HG03575 (cell line): ENCODE data around the gene KLHL12.
"Not testable (repeated sequence)": the region's sequence is repeated elsewhere in the genome, so short reads cannot be mapped to it uniquely, and the experiment has no call there.

Experiments used
- ATAC-seq: cut with Tn5 transposase; IDR thresholded peaks from one replicate; pipeline ENCODE4 v1.9.1; 2021; ENCODE audit not compliant: unreplicated experiment, insufficient number of reproducible peaks, low FRiP score; ENCODE audit errors: extremely low read depth

KLHL12 gene

GRCh38 chr1:202952818-202953217 lies 25.8 kb upstream of the KLHL12 start:
- ATAC-seq = no peak

DNA sequence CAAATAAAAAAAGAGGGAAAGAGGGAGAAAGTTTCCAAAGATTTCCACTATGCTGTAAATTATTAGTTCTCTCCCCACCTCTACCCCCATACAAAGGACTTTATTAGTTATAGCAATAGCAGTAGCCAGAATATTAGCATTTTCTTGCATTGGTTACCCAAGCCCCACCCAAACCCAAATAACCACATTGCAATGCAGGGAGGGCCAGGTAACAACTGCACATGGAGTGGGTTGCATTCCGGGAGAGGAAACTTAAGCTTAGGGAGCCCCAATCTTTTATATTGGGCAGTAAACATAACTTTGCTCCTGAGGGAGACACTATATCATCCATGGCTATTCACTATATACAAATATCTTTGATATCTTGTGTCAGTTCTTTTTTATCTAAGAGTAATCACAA lies 25.1 kb upstream of the KLHL12 start:
- no peak for ATAC-seq

GRCh38 chr1:202951437-202951836 lies 24.4 kb upstream of the KLHL12 start:
- ATAC-seq = no peak

GRCh38 chr1:202945483-202945882 lies 18.4 kb upstream of the KLHL12 start:
- ATAC-seq = no peak

- no peak for ATAC-seq
These were observed 17.4 kb upstream of the KLHL12 start for GRCh38 chr1:202944438-202944921.

DNA sequence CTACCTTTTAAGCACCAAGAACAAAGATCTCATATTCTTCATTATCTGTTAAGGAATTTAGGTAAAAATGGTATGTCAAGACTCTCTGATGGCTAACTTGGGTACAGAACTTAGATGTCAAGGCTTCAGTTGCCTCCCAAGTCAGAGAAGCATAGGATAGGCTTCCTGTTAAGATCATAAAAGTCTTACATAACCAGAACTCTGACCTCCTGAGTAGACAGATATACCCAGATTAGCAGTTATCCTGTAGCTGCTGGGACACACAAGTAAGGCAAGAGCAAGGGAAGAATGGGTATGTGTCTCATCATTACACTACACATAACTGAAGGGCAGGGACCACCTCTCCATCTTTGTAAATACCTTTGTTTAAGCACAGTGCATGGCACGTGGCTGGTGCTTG lies 15.4 kb upstream of the KLHL12 start:
- ATAC-seq = no peak

DNA sequence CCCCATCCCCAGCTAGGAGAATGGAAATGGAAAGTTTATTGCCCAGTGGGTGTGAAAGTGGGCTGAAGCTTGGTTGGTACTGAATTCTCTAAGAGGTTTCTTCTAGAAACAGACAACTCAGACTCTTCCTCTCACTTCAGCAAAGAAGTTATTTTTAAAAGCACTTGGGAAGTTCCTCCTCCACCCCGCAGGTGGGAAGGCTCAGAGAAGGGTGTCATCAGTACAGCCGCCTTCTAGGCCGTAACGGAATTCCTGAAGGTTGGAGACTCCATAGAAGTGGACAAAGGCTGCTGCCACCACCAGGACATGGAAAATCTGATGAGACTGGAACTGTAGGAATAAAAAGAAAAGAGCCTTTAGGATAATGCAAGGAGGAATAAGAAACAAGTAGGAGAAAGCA lies 14.3 kb upstream of the KLHL12 start:
- no peak for ATAC-seq

- no peak for ATAC-seq
These were observed 13.5 kb upstream of the KLHL12 start for GRCh38 chr1:202940561-202940960.

DNA sequence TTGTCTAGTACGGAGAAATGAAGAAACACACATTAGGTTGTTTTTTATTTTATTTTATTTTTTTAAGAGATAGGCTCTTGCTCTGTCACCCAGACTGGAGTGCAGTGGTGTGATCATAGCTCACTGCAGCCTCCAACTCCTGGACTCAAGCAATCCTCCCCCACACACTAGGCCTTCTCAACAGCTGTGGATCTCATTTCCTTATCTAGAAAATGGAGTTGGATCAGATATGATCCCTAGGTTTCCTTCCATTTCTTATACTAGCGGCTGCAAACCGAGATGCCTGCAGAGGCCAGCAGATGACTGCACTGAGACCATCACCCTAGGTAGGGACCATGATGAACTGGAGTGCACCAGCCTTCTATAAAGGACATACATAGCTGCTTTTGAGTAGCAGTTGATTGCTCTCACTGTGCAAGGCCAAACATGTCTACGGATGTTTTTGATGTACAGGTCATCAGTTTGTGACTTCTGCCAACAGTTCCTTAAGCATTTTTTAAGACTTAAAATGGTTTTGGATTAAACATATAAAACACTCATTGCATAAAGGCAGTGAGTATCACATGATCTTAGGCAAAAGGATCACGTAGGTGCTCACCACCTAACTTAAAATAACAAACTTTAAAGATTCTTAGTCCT lies 11.4 kb upstream of the KLHL12 start:
- ATAC-seq = no peak

- ATAC-seq = not testable (repeated sequence)
These were observed 9.4 kb upstream of the KLHL12 start for GRCh38 chr1:202936409-202936808.

- no peak for ATAC-seq
These were observed 8.8 kb upstream of the KLHL12 start for GRCh38 chr1:202935844-202936243.

DNA sequence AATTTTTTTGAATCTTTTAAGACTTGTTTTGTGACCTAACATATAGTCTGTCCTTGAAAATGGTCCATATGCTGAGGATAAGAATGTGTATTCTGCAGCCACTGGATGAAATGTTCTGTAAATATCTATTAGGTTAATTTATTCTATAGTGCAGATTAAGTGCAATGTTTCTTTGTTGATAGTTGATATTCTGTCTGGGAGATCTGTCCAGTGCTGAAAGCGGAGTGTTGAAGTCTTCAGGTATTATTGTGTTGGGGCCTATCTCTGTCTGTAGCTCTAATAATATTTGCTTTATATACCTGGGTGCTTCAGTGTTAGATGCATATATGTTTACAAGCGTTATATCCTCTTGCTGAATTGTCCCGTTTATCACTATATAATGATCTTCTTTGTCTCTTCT lies 7.7 kb upstream of the KLHL12 start:
- no peak for ATAC-seq

DNA sequence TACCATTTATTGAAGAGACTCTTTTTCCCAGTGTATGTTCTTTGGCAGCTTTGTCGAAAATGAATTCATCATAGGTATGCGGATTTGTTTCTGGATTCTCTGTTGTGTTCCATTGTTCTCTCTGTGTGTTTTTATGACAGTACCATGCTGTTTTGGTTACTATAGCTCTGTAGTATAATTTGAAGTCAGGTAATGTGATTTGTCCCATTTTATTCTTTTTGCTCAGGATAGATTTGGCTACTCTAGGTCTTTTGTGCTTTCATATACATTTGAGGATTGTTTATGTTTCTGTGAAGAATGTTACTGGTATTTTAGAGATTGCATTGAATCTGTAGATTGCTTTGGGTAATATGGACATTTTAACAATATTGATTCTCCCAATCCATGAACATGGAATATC lies 5.4 kb upstream of the KLHL12 start:
- no peak for ATAC-seq

GRCh38 chr1:202923533-202923932 lies 3.5 kb downstream of the KLHL12 start:
- ATAC-seq = no peak

DNA sequence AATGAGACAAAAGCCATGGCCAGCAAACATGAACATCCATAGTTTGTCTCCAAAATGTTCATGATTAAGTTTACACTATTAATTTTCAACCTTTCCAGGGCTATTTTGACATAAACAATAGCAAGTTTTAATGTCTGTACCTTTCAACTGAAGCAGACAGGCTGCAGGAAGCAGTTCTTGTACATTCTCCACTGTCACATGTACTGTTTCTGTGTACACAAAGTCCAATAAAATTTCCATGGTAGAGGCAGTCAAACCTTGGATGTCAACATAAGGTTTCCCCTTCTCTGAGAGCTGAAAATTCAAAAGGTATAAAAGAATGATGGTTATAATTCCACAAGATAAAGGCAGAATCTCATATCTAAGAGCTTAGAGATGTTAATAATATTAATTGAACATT lies 7.4 kb downstream of the KLHL12 start:
- no peak for ATAC-seq

- no peak for ATAC-seq
These were observed 11.9 kb downstream of the KLHL12 start for GRCh38 chr1:202915146-202915545.

DNA sequence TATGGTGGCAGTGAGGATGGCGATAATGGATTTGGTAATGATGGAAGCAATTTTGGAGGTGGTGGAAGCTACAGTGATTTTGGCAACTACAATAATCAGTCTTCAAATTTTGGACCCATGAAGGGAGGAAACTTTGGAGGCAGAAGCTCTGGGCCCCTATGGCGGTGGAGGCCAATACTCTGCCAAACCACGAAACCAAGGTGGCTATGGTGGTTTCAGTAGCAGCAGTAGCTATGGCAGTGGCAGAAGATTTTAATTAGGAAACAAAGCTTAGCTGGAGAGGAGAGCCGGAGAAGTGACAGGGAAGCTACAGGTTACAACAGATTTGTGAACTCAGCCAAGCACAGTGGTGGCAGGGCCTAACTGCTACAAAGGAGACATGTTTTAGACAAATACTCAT lies 14.6 kb downstream of the KLHL12 start:
- ATAC-seq = not testable (repeated sequence)

- no peak for ATAC-seq
These were observed 17.5 kb downstream of the KLHL12 start for GRCh38 chr1:202909494-202909893.

GRCh38 chr1:202908998-202909397 lies 18.0 kb downstream of the KLHL12 start:
- no peak for ATAC-seq

- ATAC-seq = no peak
These were observed 21.7 kb downstream of the KLHL12 start for GRCh38 chr1:202905331-202905730.

DNA sequence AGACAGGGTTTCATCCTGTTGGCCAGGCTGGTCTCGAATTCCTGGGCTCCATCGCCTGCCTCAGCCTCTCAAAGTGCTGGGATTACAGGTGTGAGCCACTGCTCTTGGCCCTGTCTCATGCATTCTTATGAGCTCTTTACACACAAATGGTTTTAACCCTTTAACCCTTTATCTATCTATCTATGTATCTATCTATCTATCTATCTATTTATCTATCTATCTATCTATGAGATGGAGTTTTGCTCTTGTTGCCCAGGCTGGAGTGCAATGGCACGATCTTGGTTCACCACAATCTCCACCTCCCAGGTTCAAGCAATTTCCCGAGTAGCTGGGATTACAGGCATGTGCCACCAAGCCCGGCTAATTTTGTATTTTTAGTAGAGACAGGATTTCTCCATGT lies 23.2 kb downstream of the KLHL12 start:
- ATAC-seq = not testable (repeated sequence)
